Right lobe of liver (tissue), 4 donors: ENCODE measurements around the gene IMP4.

Source experiments
- CTCF ChIP-seq, 4 donors: fragments of 200-600 bp in 3 of 4; fragments of 450-650 bp in 1 of 4; IDR thresholded peaks; one replicate each; pipeline versions ENCODE4 v1.5.1 to v1.8.0; 2016 to 2022; ENCODE audit warnings: antibody characterized with exemption in 4 of 4, mild to moderate bottlenecking in 2 of 4
- POLR2A ChIP-seq: fragments of 450-650 bp; IDR thresholded peaks from one replicate; pipeline ENCODE4 v1.6.1; 2017; ENCODE audit warnings: antibody characterized with exemption, mild to moderate bottlenecking
- donor health status: DM: no; HTN: no; CAD: no.
- donor health status: DM: no; HTN: no; CAD: no.
- donor health status: DM: no; HTN: yes; CAD: no.

GRCh38 chr2:130370490-130370889 is 27.8 kb downstream of the IMP4 start:
- TF ChIP-seq CTCF (IDR thresholded peaks at IDR 0.05) (no peak), POLR2A (no peak)
